H1 (cell line): Measurements from ENCODE around the gene PARD3. TPM values are rescaled to one million over a fixed set of nuclear protein-coding genes. Genes with fewer than 3 reads are reported as not detected.

Source experiments
- CTCF ChIA-PET: fragments of 300-600 bp; sonication (Branson Sonifier 250); formaldehyde crosslinking; loops from one replicate; lab custom pipeline; 2021; ENCODE audit not compliant: partially characterized antibody; lab: Charles Lee
- POLR2A ChIA-PET: fragments of 300-600 bp; sonication (Branson Sonifier 250); formaldehyde crosslinking; loops from one replicate; lab custom pipeline; 2021; ENCODE audit warnings: inconsistent platforms; ENCODE audit not compliant: partially characterized antibody; lab: Charles Lee
- DNase-seq, 2 experiments: peaks; one replicate each; pipeline versions ENCODE4 v3.0.0 to v3.0.0-alpha.2; 2010 to 2022; ENCODE audit warnings: low spot score in 2 of 2, low read depth in 1 of 2, mixed read lengths in 1 of 2
- FAIRE-seq: peaks from 2 replicates; lab custom pipeline; 2011; peaks lifted over from hg19 to GRCh38; lab: Jason Lieb, UNC
- H2AFZ ChIP-seq: 2 replicates; pipeline ENCODE4 v1.8.1; 2012; ENCODE audit warnings: low read length, inconsistent platforms
- H2AK5ac ChIP-seq: 2 replicates; pipeline ENCODE4 v1.6.1; 2013; ENCODE audit warnings: low read depth, low read length
- H2BK120ac ChIP-seq: replicated peaks from 2 replicates; pipeline ENCODE3; 2013; ENCODE audit warnings: low read depth, low read length, inconsistent platforms
- H2BK12ac ChIP-seq: 2 replicates; pipeline ENCODE4 v1.6.1; 2013; ENCODE audit warnings: low read depth, low read length
- H2BK15ac ChIP-seq: 2 replicates; pipeline ENCODE4 v1.6.1; 2013; ENCODE audit warnings: low read length
- H2BK20ac ChIP-seq: 2 replicates; pipeline ENCODE4 v1.6.1; 2013; ENCODE audit warnings: low read length
- H2BK5ac ChIP-seq: 2 replicates; pipeline ENCODE4 v1.6.1; 2013; ENCODE audit warnings: low read depth, low read length
- H3K14ac ChIP-seq: 2 replicates; pipeline ENCODE4 v1.6.1; 2013; ENCODE audit warnings: inconsistent platforms; ENCODE audit not compliant: insufficient read length
- H3K18ac ChIP-seq: 2 replicates; pipeline ENCODE4 v1.6.1; 2013; ENCODE audit warnings: low read length; ENCODE audit errors: extremely low read depth
- H3K23ac ChIP-seq: 2 replicates; pipeline ENCODE4 v1.6.1; 2013; ENCODE audit warnings: inconsistent platforms; ENCODE audit not compliant: insufficient read length
- H3K23me2 ChIP-seq: 2 replicates; pipeline ENCODE4 v1.6.1; 2013; ENCODE audit warnings: low read depth, low read length
- H3K27ac ChIP-seq: 2 replicates; pipeline ENCODE4 v1.6.1; 2011; ENCODE audit warnings: low read depth, low read length, inconsistent platforms
- H3K27me3 ChIP-seq, 4 experiments: replicated peaks in 1 of 4; 1 replicate in 1 of 4; 2 replicates in 3 of 4; pipeline versions ENCODE4 v1.6.1 to v1.8.1; 2011 to 2013; ENCODE audit warnings: low read length in 3 of 4, mild to moderate bottlenecking in 3 of 4, inconsistent platforms in 2 of 4, mixed read lengths in 2 of 4, moderate library complexity in 1 of 4; ENCODE audit not compliant: control insufficient read depth in 3 of 4, insufficient read depth in 3 of 4; ENCODE audit errors: extremely low read depth in 1 of 4
- H3K36me3 ChIP-seq, 4 experiments: 2 replicates each; pipeline versions ENCODE4 v1.6.1 to v1.8.1; 2011 to 2013; ENCODE audit warnings: mild to moderate bottlenecking in 4 of 4, low read length in 3 of 4, moderate library complexity in 2 of 4, control low read depth in 1 of 4, inconsistent platforms in 1 of 4; ENCODE audit not compliant: insufficient read depth in 4 of 4, control insufficient read depth in 2 of 4
- H3K4ac ChIP-seq: replicated peaks from 2 replicates; pipeline ENCODE3; 2013; ENCODE audit warnings: low read length, low read depth, mixed read lengths, inconsistent platforms; ENCODE audit not compliant: insufficient read length
- H3K4me1 ChIP-seq, 4 experiments: replicated peaks in 1 of 4; 1 replicate in 1 of 4; 2 replicates in 3 of 4; pipeline versions ENCODE4 v1.6.1 to v1.8.1; 2011 to 2013; ENCODE audit warnings: low read length in 3 of 4, inconsistent platforms in 2 of 4, mixed read lengths in 1 of 4; ENCODE audit not compliant: insufficient read depth in 4 of 4, control insufficient read depth in 3 of 4
- H3K4me2 ChIP-seq, 2 experiments: 2 replicates each; pipeline versions ENCODE4 v1.6.1 to v1.8.1; 2011 to 2013; ENCODE audit warnings: low read depth in 2 of 2, low read length in 2 of 2, control low read depth in 1 of 2, inconsistent platforms in 1 of 2, mild to moderate bottlenecking in 1 of 2; ENCODE audit not compliant: insufficient read depth in 1 of 2
- H3K4me3 ChIP-seq, 4 experiments: fragments of 200-600, 300-600 bp in 1 of 4; sonication (generic), shearing (Covaris generic), sonication (Bioruptor Twin) in 1 of 4; 2 replicates each; pipeline versions ENCODE4 v1.5.1 to v1.8.1; 2011 to 2016; ENCODE audit warnings: low read length in 4 of 4, low read depth in 3 of 4, control low read depth in 2 of 4, inconsistent platforms in 2 of 4, mild to moderate bottlenecking in 2 of 4, mixed read lengths in 1 of 4, moderate library complexity in 1 of 4; ENCODE audit not compliant: insufficient read depth in 2 of 4; ENCODE audit errors: extremely low read depth in 1 of 4
- H3K56ac ChIP-seq: replicated peaks from 2 replicates; pipeline ENCODE3; 2013; ENCODE audit warnings: low read depth, mild to moderate bottlenecking, mixed read lengths, low read length, inconsistent platforms; ENCODE audit not compliant: insufficient read length
- H3K79me1 ChIP-seq: 2 replicates; pipeline ENCODE4 v1.6.1; 2013; ENCODE audit warnings: low read depth, low read length, control low read depth
- H3K79me2 ChIP-seq, 2 experiments: 2 replicates each; pipeline versions ENCODE4 v1.6.1 to v1.8.1; 2012 to 2013; ENCODE audit warnings: low read length in 2 of 2, mild to moderate bottlenecking in 2 of 2, inconsistent platforms in 1 of 2; ENCODE audit not compliant: insufficient read depth in 2 of 2, control insufficient read depth in 1 of 2
- H3K9ac ChIP-seq, 4 experiments: replicated peaks in 1 of 4; 1 replicate in 1 of 4; 2 replicates in 3 of 4; pipeline versions ENCODE4 v1.6.1 to v1.8.1; 2011 to 2013; ENCODE audit warnings: low read depth in 3 of 4, low read length in 3 of 4, control low read depth in 2 of 4, mild to moderate bottlenecking in 2 of 4, moderate library complexity in 2 of 4, inconsistent platforms in 1 of 4; ENCODE audit errors: extremely low read depth in 1 of 4
- H3K9me3 ChIP-seq, 2 experiments: 2 replicates each; pipeline versions ENCODE4 v1.6.1 to v1.8.1; 2012 to 2013; ENCODE audit warnings: mild to moderate bottlenecking in 2 of 2, moderate library complexity in 2 of 2, control low read depth in 1 of 2, inconsistent platforms in 1 of 2, low read depth in 1 of 2, low read length in 1 of 2, mixed read lengths in 1 of 2; ENCODE audit not compliant: insufficient read depth in 2 of 2
- H4K20me1 ChIP-seq, 2 experiments: replicated peaks in 1 of 2; 2 replicates each; pipeline versions ENCODE3 to v1.8.1; 2011 to 2013; ENCODE audit warnings: inconsistent platforms in 2 of 2, low read length in 2 of 2, mild to moderate bottlenecking in 1 of 2; ENCODE audit not compliant: insufficient read depth in 2 of 2, control insufficient read depth in 1 of 2
- H4K5ac ChIP-seq: 2 replicates; pipeline ENCODE4 v1.6.1; 2013; ENCODE audit warnings: low read length, low read depth, mixed read lengths, inconsistent platforms; ENCODE audit not compliant: insufficient read length
- H4K8ac ChIP-seq: 2 replicates; pipeline ENCODE4 v1.8.0; 2013; ENCODE audit warnings: mild to moderate bottlenecking, moderate library complexity, low read length, inconsistent platforms; ENCODE audit not compliant: insufficient read depth; ENCODE audit errors: extremely low read depth
- H4K91ac ChIP-seq: replicated peaks from 2 replicates; pipeline ENCODE3; 2013; ENCODE audit warnings: low read length, mixed read lengths, inconsistent platforms; ENCODE audit not compliant: insufficient read length
- RXRA ChIP-seq: IDR thresholded peaks from 2 replicates; pipeline ENCODE4 v1.6.1; 2011; ENCODE audit warnings: low read depth, mild to moderate bottlenecking, low read length, moderate library complexity; ENCODE audit not compliant: insufficient read depth
- WGBS, 2 experiments: shearing (Covaris generic) in 1 of 2; methylation state at CpG; one replicate each; pipeline versions ENCODE4 v1.1.6 to v1.1.7; 2013 to 2015; ENCODE audit warnings: low lambda C conversion rate in 2 of 2, mixed read lengths in 2 of 2, inconsistent platforms in 1 of 2, low coverage in 1 of 2, missing lambda C conversion rate in 1 of 2; ENCODE audit not compliant: insufficient replicate concordance in 2 of 2, insufficient coverage in 1 of 2, insufficient read length in 1 of 2; ENCODE audit errors: extremely low coverage in 1 of 2, missing lambda C conversion rate in 1 of 2; 5-methylcytosine and 5-hydroxymethylcytosine counted together
- polyA plus RNA-seq, 7 experiments: library from polyadenylated mRNA; depleted of rRNA in 3 of 7; stranded (reverse) in 5 of 7; unstranded in 2 of 7; fragments of >200 nt in 5 of 7; fragments of 200-250 nt in 2 of 7; gene quantifications; 1 replicate in 5 of 7; 2 replicates in 1 of 7; 4 replicates in 1 of 7; pipeline versions ENCODE4 v1.2.1 to v1.2.3, GENCODE V29; 2011 to 2013; ENCODE audit warnings: missing spikeins in 2 of 7, mixed read lengths in 2 of 7
- total RNA-seq: library from RNA; stranded (reverse); fragmentation: NEBNext Ultra II Directional; extraction: Animal tissue kit (Norgen Biotek cat#: 25700); gene quantifications from 2 replicates; pipeline ENCODE4 v1.2.1, GENCODE V29; 2021

The PARD3 gene
- total and polyA plus RNA-seq, 2 of the 8 experiments (the other 6 are each of a cell fraction or from before 2014, with no cell fraction given): 19.7 to 49.1 TPM

DNA sequence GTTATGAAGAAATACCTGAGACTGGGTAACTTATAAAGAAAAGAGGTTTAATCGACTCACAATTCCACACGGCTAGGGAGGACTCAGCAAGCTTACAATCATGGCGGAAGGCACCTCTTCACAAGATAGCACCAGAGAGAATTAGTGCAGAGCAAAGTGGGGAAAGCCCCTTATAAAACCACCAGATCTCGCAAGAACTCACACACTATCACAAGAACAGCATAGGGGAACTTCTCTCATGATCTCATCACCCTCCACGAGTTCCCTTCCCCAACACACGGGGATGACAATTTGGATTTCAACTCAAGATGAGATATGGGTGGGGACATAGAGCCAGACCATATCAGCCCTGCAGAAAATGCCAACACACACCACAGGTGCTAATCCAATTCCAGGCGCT lies 218.7 kb downstream of the PARD3 start:
- Histone ChIP-seq H3K4me1 (peaks cover 0 to 3% (median 2%) of the 10 kb centered on the region in 4 experiments; a peak in 2 of 7 replicates), H2AFZ (no peak overlapping the region), H3K27me3 (no peaks in the 10 kb centered on the region), H4K8ac (no peak overlapping the region), H3K79me1 (no peaks in the 10 kb centered on the region; the same call in none of the 2 replicates), H3K56ac (no peak overlapping the region), H3K27ac (no peak overlapping the region), H4K5ac (no peak overlapping the region), H2BK12ac (no peak overlapping the region), H3K23me2 (no peaks in the 10 kb centered on the region), H3K23ac (no peak overlapping the region), H2AK5ac (no peak overlapping the region), H4K20me1 (peaks cover 0 to 2% of the 10 kb centered on the region in 2 experiments), H3K9ac (no peak overlapping the region), H3K4me3 (no peak overlapping the region), H3K4ac (no peak overlapping the region), H3K9me3 (no peaks in the 10 kb centered on the region), H2BK5ac (no peak overlapping the region), H4K91ac (no peak overlapping the region), H3K18ac (no peak overlapping the region), H3K36me3 (no peaks in the 10 kb centered on the region), H2BK15ac (no peak overlapping the region), H2BK120ac (no peak overlapping the region), H3K79me2 (peaks cover 0 to 59% of the 10 kb centered on the region in 2 experiments; a peak in 3 of 4 replicates), H3K14ac (no peak overlapping the region), H2BK20ac (no peak overlapping the region), H3K4me2 (no peak overlapping the region)
- CTCF ChIA-PET: interaction anchor here (0.6 kb wide), 1 partner anchor 516 kb away, joined by 4 read pairs; no protein-coding TSS in a partner anchor
- POLR2A ChIA-PET: no interaction called here
- no peak for FAIRE-seq
- DNase-seq: no peak
- WGBS, 2 experiments: 88% methylated on average over 7 of the region's 7 CpGs; no CpG with 5 or more reads in 1 of the 2 experiments
- TF ChIP-seq RXRA: no peak
